CD1c-positive myeloid dendritic cell (primary cell): ENCODE data around the gene SHCBP1L.

Experiments used
- DNase-seq: peaks from one replicate; pipeline ENCODE4 v3.0.0-alpha.2; 2016; ENCODE audit errors: extremely low spot score

Gene SHCBP1L

DNA sequence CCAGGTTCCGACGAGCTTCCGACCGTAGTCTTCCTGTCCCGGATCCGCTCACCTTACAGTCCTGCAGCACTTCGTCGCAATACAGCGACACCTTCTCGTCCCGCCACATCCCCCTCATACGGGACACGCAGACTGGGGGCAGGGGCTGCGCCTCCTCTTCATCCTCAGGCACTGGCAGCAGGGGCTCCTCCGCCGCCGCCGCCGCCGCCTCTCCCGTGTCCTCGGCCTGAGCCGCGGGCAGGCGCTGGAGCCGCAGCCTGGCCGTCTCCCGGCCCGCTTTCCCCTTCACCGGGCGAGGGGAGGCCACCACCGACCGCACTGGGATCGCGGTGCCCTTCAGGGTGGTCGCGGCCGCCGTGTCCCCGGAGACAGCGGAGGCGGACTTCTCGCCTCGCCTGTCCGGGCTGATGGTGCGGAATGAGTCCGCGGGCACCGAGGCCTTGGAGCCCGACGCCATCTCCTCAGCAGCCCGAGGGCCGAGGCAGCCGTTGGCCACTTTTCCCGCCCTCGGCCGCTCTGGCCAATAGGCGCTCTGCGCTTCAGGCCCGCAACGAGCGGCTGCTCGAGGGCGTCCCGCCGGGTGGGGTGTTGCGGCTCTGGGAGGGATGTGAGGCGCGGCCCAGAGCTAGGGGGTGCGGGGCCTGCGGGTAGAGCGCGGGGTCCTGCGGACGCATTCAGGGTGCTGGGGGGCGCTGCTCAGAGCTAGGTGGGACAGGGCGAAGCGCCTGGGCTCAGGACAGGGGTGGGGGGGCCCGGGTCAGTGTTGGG, at the start of gene SHCBP1L:
Gene SHCBP1L (minus strand): TSS at position 490 of the 768 bp plus-strand sequence. CDS start 33 bp downstream, at position 457.
- DNase-seq, result no peak

DNA sequence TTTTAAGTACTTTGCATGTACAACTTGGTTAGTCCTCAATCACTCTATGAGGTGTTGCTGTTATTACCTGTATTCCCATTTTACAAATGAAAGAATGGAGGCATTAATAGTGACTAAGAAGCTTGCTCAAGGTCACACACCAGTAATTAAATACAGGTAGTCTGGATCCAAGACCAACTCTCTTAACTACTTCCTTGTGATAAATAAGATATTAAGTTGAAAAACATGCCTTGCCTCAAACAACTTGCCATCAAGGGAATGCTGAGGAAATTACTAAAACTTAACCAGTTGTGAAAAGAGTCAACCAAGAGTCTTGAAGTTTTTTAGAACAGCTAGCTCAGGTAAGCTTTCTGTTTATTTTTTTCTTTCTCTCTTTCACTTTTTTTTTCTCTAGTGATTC, 49.3 kb upstream of the SHCBP1L start:
- no peak for DNase-seq

DNA sequence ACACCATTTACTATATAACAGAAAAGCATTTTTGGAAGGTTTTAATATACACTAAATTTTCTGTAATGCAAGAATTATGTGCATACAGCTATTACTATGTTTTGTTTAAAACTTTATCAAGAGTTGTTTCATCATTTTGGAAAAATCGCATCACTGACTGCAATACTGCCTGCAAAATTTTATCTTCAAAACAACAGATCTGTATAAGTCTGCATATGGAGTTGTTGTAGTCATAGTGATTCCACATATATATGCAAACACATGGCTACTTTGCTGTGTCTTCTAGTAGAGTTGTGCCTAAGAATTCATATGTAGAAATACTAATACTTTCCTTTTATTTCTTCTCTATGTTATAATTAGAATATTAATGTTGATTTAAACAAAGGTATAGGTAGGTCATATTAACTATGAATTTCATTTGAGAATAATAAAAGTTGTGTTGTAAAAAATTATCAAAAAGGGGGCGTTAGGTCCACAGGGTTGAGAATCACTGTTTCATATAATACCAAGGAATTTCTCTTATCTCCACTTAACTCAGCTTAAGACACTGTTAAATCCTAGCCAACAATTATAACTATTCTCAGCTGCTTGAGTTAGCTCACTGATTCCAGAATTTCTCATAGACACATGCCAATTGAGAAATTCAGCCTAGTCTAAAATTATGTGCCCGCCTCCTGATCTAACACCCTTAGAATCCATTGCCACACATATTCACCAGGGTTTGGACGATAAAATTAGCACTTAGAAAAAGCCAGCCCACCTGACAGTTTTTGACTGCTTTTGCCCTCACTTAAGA, 47.4 kb upstream of the SHCBP1L start:
- DNase-seq, result no peak

DNA sequence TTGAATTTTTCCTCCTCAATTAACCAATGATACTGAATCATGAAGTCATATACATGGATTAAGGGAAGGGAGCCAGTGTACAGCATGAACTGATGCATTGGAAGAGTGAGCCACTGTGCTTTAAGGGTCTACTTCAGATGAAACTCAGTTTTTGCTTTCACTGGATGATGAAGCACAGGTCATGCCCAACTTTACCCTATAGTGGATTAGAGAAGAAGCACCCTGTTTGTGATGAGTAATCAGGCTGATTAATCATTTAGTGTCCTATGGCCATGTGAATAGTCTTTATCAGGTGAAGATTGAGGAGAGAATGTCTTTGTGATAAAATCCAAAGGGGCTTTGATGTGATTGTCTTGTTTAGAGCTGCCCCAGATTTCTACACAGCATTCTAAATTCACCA, 45.5 kb upstream of the SHCBP1L start:
- no peak for DNase-seq

- no peak for DNase-seq
These were observed 43.9 kb upstream of the SHCBP1L start for GRCh38 chr1:182996816-182997215.

- DNase-seq, result peak; percentile 35
These were observed 42.9 kb upstream of the SHCBP1L start for GRCh38 chr1:182995894-182996293.

GRCh38 chr1:182993746-182994145, 40.8 kb upstream of the SHCBP1L start:
- DNase-seq, result no peak

GRCh38 chr1:182990413-182991144, 37.6 kb upstream of the SHCBP1L start:
- DNase-seq, result no peak

- no peak for DNase-seq
These were observed 32.9 kb upstream of the SHCBP1L start for GRCh38 chr1:182985876-182986275.

DNA sequence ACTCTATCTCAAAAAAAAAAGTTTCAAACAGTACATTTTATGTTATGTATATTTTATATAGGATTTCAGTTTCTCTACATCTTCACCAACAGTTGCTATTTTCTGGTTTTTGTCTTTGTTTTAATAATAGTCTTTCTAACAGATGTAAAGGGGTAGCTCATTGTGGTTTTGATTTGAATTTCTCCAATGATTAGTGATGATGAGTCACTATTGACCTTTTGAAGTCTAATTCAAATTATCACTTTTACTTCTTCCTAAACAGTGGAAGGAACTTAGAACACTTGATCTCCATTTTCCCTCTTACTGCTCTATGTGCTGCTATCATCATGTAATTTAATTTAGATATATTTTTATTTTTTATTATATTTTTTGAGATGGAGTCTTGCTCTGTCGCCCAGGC, 31.7 kb upstream of the SHCBP1L start:
- DNase-seq, result no peak

GRCh38 chr1:182984138-182984537, 31.2 kb upstream of the SHCBP1L start:
- DNase-seq, result no peak

DNA sequence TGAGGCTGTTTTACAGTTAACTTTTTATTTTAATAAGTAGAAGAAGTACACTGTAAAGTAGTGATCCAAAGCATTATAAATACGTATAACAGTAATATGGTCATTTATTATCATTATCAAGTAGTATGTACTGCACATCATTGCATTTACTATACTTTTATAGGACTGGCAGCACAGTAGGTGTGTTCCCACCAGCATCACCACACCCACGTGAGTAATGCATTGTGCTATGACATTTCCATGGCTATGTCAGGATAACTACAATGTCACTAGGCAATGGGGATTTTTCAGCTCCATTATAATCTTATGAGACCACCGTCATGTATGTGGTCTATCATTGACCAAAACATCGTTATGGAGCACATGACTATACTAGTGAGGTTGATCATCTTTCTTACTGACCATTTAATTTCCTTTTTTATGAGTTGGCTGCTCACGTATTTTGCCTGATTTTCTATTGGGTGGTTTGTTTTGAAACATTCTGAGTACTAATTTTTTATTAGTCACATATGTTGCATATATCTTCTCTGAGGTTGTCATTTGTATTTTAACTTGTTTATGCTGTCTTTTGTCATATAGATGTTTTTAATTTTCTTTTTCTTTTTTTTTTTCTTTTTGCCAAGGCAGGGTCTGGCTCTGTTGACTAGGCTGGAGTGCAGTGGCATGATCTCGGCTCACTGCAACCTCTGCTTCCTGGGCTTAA, 25.3 kb upstream of the SHCBP1L start:
- DNase-seq, result no peak

DNA sequence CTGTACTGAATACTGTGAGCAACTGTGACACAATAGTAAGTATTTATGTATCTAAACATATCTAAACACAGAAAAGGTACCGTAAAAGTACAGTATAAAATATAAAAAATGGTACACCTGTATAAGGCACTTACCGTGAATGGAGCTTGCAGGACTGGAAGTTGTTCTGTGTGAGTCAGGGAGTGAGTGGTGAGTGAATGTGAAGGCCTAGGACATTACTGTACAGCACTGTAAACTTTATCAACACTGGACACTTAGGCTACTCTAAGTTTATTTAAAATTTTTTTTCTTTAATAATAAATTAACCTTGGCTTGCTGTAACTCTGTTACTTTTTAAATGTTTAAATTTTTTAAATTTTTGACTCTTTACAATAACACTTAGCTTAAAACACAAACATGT, 24.5 kb upstream of the SHCBP1L start:
- no peak for DNase-seq

- no peak for DNase-seq
These were observed 21.7 kb upstream of the SHCBP1L start for GRCh38 chr1:182974506-182975191.

DNA sequence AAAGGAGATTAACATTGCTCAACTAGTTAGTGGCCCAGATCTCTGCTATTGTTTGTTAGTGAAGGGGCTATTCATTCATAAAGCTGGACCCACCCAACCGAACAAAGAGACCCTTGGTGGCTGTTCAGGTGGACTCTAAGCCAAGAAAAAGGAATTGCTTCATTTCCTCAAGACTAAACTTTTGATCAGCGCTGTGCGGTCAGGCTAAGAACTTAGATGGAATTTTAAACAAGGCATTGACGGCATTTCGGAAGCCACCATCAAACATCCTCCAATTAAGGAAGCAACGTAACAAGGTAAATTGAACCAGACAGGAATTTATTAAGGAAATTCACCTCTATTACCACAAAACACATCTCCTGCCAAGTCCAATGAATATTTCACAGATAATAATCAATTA, 19.9 kb upstream of the SHCBP1L start:
- DNase-seq, result no peak

- no peak for DNase-seq
These were observed 19.3 kb upstream of the SHCBP1L start for GRCh38 chr1:182972231-182972630.

DNA sequence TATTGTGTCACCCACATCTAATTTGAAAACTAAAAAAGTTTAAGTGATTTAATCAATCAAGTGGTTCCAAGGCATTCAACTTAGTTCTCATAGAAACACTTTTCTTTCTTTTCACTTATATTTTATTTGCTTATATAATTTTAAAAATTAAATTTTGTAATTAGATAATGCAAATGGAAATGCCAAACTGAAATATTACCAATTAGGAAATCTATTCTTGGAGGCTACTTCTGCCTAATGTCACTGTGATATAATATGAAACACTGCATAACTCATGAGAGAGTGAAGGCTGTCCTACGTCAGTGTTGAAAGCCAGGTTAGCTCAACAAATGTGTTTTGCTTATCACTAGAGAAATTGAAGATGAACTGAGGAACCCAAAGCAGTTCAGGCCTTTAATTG, 18.3 kb upstream of the SHCBP1L start:
- DNase-seq, result no peak

DNA sequence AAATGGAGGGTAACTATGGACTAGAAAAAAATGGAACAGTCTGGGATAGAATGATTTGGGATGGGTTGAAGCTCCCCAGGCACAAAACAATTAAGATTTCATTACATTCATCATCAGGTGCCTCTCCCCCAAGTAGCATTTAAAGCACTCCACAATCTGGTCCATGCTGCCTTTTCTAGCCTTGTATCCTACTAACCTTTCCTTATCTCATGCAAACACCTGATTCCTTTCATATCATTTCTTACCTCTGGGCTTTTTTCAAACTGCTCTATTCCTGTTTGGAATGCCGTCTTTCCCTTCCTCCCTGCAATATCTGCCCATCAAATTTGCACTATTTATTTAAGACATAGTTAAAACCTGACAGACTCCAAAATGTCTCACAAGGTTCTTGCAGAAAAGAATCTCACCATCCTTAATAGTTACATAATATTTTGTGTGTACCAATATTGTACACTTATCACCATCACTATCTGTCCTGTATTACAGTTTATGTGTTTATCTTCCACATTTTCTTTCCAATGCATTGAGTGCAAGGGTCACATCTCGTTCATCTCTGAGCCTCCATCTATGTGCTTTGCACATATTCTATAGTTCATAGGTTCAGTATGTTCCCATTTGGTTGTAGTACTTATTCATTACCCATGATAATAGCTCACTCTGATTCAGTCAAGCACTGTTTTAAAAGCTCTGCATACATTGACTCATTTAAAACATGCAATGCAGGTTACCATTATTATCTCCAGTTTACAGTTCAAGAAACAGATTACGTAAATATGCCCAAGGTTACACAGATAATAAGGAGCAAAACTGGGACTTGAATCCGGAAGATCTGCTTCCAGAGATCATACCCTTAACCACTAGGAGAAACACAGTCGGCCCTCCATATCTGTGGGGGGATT, 16.1 kb upstream of the SHCBP1L start:
- no peak for DNase-seq

DNA sequence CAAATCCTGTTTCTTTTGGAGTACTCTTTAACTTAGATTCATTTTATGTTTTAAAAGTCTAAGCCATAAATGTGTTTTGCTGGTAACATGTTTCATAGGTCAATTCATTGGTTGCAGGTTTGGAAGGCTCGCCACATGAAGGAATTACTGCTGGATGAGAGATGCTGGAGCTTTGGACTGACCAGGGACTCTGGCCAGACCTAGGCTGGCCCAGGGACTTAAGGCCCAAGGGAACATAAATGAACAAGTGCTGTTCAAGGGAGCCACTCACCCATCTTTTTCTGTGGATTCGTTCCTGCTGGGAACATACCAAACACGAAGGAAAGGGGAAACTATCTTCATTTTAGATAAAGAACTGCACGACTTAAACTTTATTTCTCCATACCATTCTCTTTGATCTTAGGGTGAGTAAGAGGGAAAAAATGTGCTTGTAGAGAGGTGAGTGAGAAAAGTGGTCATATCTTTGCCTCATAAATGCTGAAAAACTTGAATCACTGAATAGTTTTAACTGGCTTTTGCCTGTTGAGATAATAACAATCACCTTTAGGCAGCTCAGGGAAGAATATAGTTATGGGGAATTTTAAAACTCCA, 15.3 kb upstream of the SHCBP1L start:
- no peak for DNase-seq

DNA sequence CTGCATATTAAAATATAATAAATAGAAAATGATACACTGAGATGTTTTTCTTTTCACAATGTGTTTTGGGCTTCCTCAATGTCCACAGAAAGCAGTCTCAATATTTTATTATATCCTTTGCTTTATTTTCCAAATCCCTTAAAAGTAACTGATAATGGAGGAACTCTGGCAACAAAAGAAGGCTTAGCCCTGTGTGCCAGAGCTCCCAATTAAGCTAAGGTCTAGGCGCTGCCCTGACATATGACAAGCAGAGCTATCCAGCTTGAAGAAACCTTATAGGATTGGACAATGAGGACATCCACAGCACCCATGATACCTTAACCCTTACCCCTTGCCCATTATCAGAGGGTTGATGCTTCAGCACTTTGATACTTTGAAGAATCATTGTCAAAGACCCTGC, 12.9 kb upstream of the SHCBP1L start:
- no peak for DNase-seq
